Epithelial cell of umbilical artery (primary cell): ENCODE measurements around the gene ANO2. TPM values are rescaled to one million over a fixed set of nuclear protein-coding genes. Genes with fewer than 3 reads are reported as not detected.

Experiments
- total RNA-seq: library from RNA; depleted of rRNA; stranded (reverse); fragments of >200 nt; gene quantifications from 2 replicates; pipeline ENCODE4 v1.2.3, GENCODE V29; 2014

ANO2 gene
- total RNA-seq = 16.2 and 23.6 TPM in 2 replicates

GRCh38 chr12:5945071-5946008 is at the start of gene ANO2:
TSS of gene ANO2 (minus strand) at chr12:5945259. CDS start at chr12:5945217, 42 bp downstream.

Other genes with a start within 250 kb of the ANO2 start
- gene VWF, start 179.4 kb upstream of the ANO2 start, total RNA-seq = 531 and 644 TPM in 2 replicates